Stimulated activated CD4-positive, alpha-beta T cell treated with anti-CD3 and anti-CD28 coated beads, Interleukin-1b, Interleukin-23, amount 100 ng/mL, for 1 hour (primary cell): Measurements from ENCODE around the gene RIPK3.

ENCODE experiments used
- DNase-seq, 2 donors: peaks; one replicate each; pipeline ENCODE4 v3.0.0-alpha.2; 2020; ENCODE audit warnings: low read depth in 2 of 2

The RIPK3 gene

GRCh38 chr14:24304019-24304387 lies 35.8 kb downstream of the RIPK3 start:
- no peak for DNase-seq

GRCh38 chr14:24300326-24300980 lies 39.3 kb downstream of the RIPK3 start:
- DNase-seq, result no peak

- DNase-seq, result peak; percentile 77 to 93
Measured at GRCh38 chr14:24299255-24300191, 40.3 kb downstream of the RIPK3 start, which contains the start of the genes DHRS1 and NOP9. DHRS1 (minus strand) TSS chr14:24299780; CDS start chr14:24299106, 674 bp downstream. NOP9 (plus strand) TSS chr14:24299850; CDS start chr14:24299955, 105 bp downstream.

GRCh38 chr14:24298892-24299254 lies 40.9 kb downstream of the RIPK3 start:
- no peak for DNase-seq

GRCh38 chr14:24297190-24297964 lies 42.4 kb downstream of the RIPK3 start:
- no peak for DNase-seq

- peak in 1 of 2 donors; percentile 49 for DNase-seq
Measured at GRCh38 chr14:24296341-24297157, 43.2 kb downstream of the RIPK3 start.

GRCh38 chr14:24293525-24293924 lies 46.3 kb downstream of the RIPK3 start:
- DNase-seq, result no peak

GRCh38 chr14:24292118-24292807 lies 47.5 kb downstream of the RIPK3 start:
- no peak for DNase-seq

- DNase-seq, result no peak
Measured at GRCh38 chr14:24291446-24292117, 48.2 kb downstream of the RIPK3 start.

- no peak for DNase-seq
Measured at GRCh38 chr14:24290746-24291145, 49.0 kb downstream of the RIPK3 start.

- no peak for DNase-seq
Measured at GRCh38 chr14:24289649-24290280, 50.0 kb downstream of the RIPK3 start.

GRCh38 chr14:24286996-24287395 lies 52.8 kb downstream of the RIPK3 start:
- no peak for DNase-seq
